GM21515 (cell line): ENCODE data around the gene STXBP5.

Experiments used
- ATAC-seq: cut with Tn5 transposase; IDR thresholded peaks from one replicate; pipeline ENCODE4 v1.9.1; 2021; ENCODE audit not compliant: unreplicated experiment

The STXBP5 gene

DNA sequence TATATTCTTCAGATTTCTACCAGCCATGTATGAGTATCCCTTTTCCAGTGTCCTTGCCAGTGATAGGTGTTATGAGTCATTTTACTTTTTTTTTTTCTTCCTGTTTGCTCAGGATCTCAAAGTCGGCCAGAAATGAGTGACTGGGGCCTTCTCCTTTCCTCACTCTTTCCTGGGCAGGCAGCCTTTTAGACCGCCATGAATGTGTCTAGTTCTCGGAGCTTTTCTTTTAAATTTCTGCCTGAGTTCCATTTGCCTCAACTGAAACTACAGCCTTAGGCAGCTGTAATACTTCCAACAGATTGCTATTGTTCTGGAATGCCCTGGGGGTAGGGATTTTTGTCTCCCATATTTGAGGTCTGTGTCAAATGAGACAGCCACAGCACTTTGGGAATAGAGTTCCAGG, 83.7 kb downstream of the STXBP5 start:
- ATAC-seq, result no peak

DNA sequence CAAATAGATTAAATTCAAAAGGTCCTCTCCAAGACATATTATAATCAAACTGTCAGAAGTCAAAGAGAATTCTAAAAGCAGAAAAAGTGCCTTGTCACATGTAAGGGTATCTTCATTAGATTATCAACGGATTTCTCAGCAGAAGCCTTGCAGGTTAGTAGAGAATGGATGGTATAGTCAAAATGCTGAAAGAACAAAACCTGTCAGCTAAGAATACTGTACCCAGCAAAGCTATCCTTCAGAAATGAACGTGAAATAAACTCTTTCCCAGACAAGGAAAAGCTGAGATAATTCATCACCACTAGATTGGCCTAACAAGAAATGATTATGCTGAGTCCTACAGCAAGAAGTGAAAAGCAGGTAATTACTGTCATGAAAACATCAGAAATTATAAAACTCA, 92.9 kb downstream of the STXBP5 start:
- no peak for ATAC-seq

DNA sequence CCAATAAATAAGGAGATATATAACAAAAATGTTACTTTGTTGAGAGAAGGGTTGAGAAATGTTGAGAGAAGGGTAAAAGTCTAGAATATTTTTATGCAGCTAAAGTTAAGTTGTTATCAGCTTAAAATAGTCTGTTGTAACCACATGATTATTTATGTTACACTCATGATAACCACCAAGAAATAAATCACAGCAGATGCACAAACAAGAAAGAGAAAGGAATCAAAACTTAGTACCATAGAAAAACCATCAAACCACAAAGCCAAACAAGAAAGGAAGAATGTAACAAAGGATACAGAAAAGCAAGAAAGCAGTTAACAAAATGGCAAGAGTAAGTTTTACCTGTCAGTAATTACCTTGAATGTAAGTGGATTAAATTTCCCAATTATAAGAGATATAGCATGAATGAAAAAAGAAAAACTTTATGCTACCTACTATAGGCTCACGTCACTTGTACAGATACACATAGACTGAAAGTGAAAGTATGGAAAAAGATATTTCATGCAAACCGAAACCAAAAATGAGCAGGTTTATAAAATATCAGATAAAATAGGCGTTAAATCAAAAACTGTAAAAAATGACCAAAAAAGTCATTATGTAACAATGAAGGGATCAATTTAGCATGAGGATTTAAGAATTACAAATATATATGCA, 93.6 kb downstream of the STXBP5 start:
- ATAC-seq, result no peak

DNA sequence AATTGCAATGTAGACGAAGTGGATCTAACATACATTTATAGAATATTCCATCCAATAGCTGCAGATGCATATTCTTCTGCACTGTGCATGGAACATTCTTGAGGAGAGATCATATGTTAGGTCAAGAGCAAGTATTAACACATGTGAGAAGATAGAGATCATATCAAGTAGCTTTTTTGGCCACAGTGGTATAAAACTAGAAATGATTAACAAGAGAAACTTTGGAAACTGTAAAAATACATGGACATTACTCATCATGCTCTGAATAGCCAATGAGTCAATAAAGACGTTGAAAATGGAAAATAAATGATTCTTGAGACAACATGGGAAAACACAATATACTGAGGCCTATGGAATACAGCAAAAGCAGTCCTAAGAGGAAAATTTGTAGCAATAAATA, 94.2 kb downstream of the STXBP5 start:
- ATAC-seq, result no peak

DNA sequence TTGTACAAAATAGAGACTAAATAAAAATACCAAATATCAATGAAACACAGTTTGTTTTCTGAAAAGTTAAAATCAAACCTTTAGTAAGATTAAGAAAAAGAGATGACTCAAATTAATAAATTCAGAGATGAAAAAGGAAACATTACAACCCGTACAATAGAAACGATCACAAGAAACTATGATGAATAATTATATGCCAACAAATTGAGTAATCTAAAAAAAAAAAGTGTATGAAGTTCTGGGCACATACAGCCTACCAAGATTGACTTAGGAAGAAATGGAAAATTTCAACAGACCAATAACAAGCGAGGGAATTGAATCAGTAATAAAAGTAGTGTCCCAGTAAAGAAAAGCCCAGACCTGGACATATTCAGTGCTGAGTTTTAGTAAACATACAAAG, 94.8 kb downstream of the STXBP5 start:
- no peak for ATAC-seq

DNA sequence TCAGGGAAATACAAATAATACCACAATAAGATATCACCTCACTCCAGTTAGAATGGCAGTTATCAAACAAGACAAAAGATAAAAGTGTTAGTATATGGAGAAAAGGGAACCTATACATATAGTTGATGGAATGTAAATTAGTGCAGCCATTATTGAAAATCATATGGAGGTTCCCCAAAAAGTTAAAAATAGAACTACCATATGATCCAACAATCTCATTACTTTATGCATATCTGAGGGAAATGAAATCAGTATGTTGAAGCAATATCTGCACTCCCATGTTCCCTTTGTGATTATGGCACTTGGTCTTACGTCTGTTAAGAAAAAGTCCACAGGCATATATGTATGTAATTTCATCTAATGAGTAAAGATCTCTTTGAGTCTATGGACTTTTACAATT, 96.9 kb downstream of the STXBP5 start:
- no peak for ATAC-seq

DNA sequence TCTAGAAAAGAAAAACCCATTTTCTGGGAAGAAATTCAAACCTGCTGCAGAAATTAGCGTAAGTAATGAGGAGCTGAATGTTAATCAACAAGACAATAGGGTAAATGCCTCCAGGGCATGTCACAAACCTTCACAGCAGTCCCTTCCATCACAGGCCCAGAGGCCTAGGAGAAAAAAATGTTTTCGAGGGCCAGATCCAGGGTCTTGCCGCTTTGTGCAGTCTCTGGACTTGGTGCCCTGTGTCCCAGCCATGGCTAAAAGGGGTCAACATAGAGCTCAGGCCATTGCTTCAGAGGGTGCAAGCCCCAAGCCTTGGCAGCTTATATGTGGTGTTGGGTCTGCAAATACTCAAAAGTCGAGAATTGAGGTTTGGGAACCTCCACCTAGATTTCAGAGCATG, 99.8 kb downstream of the STXBP5 start:
- no peak for ATAC-seq

DNA sequence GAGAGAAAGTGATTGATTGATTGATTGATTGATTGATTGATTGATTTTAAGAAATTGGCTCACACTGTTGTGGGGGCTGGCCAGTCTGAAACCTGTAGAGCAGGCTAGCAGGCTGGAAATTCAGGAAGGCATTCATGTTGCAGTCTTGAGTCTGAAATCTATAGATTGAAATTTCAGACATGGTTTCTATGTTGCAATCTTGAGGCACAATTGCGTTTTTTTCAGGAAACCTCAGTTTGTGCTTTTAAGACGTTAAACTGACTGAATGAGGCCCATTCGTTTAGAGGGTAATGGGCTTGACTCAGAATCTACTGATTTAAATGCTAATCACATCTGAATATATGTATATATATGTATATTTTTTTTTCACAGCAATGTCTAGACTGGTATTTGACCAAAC, 106.3 kb downstream of the STXBP5 start:
- ATAC-seq, result no peak

DNA sequence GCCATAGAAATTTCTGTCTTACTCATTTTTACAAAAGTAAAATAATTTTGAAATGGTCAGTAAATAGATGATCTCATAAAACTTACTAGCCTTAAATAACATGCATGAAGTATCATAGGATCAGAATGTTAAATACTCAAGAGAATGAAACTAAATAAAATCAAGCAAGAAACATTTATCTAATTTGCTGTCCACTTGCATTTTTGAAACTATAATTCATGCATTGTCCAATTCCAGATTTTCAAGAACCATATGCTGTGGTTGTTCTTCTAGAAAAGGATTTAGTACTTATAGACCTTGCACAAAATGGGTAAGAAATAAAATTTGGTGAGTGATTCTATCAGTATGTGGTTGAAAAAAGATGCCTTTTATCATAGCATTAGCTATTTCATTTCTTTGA, 107.0 kb downstream of the STXBP5 start:
- ATAC-seq, result no peak

DNA sequence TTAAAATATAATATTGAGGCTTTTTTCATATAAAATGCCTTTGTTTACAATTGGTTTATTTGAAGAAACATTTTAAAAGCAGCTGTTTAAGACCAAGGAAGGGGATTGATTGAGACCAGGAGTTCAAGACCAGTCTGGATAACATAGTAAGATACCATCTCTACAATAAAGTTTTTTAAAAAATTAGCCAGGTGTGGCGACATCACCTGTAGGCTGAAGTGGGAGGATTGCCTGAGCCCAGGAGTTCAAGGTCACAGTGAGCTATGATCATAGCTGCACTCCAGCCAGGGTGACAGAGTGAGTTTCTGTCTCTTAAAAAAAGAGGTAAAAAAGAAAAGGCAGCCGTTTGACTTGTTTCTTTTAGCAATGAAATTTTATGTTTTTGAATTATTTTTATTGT, 117.0 kb downstream of the STXBP5 start:
- no peak for ATAC-seq

DNA sequence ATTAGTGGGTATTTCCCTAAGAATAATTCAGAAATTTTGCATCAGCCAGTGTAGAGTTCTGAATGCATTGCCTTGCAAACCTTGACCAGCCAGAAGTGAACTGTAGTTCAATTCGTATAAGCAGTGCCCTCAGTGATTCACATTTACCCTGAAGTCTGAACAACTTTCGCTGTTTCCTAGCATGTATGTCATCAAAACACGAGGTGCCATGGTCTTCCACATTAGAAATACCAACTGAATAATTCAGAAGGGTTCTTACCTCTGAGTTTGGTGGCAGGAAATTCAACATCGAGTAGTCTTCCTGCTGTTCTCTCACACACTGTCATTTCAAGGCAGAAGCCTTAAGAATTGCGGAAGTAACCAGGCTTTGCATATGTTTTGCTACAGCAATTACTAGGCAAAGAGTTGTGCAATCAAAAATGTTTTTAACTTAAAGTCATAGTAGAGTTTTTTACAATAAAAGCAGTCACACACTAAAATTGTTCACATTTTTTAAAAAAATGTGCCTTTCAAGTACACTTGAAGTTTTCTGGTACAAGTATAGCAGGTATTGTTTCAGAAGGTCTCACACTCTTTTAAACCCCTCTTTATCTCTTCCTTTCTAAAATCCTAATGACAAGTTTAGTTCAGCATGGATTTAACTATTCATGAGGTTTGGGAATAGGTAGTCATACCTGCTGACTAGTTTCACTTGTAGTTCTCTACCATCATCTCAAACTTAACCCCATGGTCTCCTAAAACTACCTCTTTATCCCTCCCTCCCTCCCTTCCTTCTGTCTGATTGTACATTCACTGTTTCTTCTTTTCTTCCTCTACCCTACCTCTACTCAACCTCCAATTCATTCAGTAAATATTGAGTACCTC, 118.3 kb downstream of the STXBP5 start:
- ATAC-seq, result peak; percentile 97

DNA sequence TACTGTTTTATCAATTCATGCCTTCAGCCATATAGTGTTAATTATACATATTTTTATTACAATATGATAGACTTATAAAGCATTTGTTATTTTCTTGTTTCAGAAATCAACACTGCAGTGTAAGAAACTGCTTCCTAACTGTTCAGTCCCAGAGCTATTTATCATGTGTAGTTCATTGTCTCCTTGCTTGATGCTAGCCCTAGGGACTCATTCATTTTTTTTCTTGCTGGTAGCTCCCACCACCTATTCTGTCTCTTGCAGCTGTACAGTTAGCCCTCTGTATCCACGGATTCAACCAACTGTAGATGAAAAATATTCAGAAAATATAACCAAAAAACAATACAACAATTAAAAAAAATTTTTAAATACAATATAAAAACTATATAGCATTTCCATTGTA, 121.3 kb downstream of the STXBP5 start:
- no peak for ATAC-seq

DNA sequence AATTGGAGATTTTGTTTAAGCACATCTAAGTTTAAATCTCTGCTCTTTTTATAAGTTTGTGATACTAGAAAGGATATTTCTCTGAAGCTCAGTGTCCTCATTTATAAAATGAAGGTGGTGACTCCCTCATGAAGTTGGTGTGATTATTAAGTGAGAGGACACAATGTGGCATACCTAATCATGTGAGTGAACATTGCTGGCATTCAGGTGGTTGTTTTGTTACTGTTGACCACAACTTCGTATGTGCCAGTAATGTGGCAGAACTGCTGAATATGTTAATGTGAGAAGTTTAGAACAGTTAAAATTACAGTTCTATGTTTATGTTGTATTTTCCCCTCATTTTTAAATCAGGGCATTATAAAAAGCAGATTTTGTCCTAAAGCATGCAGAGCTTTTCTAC, 127.2 kb downstream of the STXBP5 start:
- ATAC-seq, result no peak

DNA sequence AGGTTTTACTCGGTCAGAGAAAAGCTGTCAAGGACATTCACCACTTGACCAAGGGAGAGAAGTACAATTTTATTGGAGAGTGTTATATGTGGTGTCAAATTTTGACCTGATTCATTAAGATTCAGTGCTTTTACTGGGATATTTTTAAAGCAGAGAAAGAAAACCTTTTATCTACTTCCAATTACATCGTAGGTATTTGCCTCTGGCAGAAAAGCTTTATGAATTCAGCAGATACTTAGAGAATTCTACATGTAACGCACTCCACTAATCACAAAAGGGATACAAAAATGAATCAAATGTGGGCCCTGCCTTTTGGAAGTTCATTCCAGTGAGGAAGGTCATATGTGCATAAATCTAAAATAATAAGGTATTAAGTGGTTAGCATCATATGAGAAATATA, 133.7 kb downstream of the STXBP5 start:
- no peak for ATAC-seq

DNA sequence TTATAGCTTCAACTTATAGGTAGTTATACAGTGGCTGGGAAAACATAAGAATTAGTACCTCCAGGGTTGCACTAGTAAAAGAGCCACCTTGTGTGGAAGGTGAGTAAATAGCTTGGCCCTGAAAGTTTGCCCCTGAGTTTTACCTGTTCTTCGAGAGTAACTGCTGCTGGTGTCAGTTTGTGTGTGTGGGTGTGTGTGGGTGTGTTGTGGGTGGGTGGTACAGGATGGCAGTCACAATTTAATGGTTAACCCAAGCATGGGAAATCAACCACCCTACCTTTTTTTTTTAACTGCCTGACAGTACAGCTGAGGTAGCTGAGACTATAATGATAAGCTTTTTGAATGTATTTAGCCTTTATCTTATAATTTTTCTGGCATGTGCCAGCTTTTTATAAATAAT, 137.3 kb downstream of the STXBP5 start:
- ATAC-seq, result no peak

DNA sequence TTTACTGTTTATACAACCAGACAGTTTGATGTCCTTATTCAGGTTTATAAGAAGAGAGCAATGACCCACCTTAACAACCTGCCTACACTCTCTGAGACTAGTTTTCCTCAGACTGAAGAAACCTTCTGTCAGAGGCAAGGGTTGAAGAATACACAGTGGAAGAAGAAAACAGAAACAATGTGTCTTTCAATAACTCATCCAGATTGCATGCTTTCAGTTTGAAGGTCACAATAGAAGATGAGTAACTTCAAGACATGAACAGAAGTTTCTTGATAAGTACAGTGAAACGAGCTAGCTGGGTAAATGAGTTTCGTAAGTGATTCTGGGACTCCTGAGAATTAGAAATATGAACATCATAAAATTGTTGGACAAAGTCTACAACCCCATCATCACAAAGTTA, 141.7 kb downstream of the STXBP5 start:
- ATAC-seq, result no peak

DNA sequence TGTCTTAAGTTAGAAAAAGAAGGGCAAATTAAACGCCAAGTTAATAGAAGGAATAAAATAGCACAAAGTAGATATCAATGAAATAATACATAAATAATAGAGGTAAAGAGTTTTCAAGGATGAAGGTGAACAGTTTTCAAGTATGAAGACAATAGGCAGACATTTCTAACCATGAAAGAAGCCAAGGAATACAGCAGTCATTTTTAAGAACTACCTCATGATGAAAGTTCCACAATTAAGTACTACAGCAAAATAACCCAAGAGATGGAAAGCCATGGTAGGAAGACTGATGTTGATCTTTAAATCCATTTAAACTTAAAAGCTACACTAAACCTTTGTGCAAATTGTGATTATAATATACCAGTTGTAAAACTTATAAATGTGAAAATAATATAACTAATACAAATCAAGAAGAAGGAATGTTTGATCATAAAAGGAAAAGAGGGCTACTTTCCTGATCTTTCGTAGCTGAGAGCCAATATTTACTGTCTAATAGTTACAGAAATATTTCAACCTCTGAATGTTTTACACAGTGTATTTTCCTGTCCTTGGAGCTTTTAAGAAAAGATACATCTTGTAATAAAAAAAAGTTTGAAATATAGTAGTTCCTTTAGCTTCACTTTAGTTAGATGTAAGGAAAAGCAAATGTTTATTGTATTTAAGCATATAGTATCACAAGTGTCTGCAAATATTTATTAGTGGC, 143.1 kb downstream of the STXBP5 start:
- ATAC-seq, result no peak

DNA sequence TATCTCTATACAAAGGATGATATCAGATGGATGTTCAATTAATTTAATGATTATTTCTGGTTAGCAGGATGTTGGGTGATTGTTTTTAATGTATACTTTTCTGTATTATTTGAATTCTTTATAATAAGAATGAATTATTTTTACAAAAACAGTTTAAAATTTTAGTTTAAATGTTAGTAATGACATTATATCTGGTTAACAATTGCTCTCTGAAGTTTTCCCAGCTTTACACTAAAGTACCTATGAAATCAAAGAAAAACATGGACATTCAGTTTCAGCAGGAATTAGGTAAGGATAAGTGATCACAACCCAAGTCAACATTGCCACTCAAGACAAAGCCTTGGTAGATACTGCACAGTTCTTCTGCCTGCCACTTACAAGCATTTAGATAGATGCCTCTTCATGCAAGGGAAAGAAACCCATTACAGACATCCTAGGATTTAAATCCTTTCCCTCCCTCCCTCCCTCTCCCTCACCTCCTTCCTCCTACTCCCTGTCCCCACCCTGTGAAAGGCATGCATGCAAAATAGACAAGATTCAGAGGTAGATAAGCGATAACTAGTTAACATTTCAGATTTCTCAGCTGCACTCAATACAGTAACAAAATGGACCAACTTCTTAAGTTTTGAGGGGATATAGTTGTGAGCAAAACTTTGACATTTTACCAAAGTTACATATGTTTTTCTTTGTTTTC, 143.8 kb downstream of the STXBP5 start:
- ATAC-seq, result no peak

DNA sequence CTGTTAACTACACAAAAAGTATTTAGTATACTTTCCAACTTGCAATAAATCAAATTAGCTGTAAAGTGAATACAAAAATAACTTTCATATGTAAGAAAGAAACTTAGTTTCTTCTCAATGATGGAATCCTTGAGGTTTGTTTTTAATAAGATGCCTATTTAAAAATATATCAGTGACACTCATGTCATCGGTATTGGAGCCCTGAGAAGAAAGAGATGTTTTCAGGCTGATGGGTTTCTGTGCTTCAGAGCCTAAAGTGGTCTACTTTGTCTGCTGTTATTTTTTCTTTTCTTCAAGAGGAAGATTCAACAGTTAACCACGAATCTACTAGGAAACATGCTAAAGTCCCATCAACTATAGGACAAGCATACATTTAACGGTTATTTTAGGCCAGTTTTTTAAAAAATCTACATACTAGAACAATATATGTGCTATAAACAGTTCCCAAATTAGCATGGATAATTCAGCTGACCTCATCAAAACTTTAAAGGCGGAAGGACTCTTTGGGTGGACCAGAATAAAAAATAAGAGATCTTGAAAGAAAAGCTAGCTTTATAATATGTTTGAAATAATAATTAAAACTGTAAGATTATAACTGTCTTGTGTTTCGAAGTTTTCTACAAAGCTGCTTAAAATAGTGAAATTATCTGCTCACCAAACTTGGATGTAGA, 157.2 kb downstream of the STXBP5 start:
- ATAC-seq, result no peak

DNA sequence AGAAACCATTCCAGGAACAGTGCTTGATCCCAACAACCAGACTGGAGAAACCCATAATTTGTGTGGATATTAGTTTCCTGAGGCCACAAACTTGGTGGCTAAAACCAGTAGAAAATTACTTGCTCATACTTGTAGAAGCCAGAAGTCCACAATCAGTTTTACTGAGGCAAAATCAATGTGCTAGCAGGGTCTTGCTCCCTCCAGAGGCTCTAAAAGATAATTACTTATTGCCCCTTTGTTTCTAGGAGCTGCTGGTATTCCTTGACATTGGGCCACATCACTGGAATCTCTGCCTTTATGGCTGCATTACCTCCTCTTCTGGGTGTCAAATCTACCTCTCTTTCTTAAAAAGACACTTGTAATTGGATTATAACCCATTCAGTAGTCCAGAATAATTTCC, 162.1 kb downstream of the STXBP5 start:
- ATAC-seq, result no peak

DNA sequence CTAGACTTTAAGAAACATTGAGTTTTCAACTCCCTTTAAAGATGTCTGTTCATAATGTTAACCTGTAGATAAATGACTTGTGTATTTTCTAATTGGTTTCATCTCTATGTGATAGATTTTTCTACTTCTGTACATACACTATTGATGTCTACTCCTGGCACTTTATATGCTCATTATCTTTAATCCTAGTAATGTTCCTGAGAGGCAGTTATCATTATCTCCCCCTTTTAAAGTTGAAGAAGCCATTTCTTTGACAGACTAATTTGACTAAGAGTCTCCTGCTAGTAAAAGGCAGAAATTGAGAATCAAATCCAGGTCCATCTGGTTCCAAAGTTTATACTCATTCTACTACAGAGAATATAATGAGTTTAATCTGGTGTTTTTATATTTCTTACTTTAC, 167.1 kb downstream of the STXBP5 start:
- ATAC-seq, result no peak
